Activated naive CD8-positive, alpha-beta T cell (primary cell): ENCODE measurements around the gene AMIGO2.
A peak's percentile ranks its signal among the peaks of the same experiment; 100 is the strongest.

ENCODE experiments used
- H3K27ac Mint-ChIP-seq: one replicate; pipeline ENCODE4 v1.8.0; 2021; ENCODE audit warnings: mixed read lengths
- H3K27me3 Mint-ChIP-seq: one replicate; pipeline ENCODE4 v1.8.0; 2021; ENCODE audit warnings: mixed read lengths
- H3K36me3 Mint-ChIP-seq: one replicate; pipeline ENCODE4 v1.8.0; 2021; ENCODE audit warnings: mixed read lengths
- H3K4me1 Mint-ChIP-seq: one replicate; pipeline ENCODE4 v1.8.0; 2021; ENCODE audit warnings: low read depth, mixed read lengths
- H3K4me3 Mint-ChIP-seq: one replicate; pipeline ENCODE4 v1.8.0; 2021; ENCODE audit warnings: mild to moderate bottlenecking, mixed read lengths
- H3K9me3 Mint-ChIP-seq: one replicate; pipeline ENCODE4 v1.8.0; 2021; ENCODE audit warnings: low read depth, mixed read lengths

Gene AMIGO2

DNA sequence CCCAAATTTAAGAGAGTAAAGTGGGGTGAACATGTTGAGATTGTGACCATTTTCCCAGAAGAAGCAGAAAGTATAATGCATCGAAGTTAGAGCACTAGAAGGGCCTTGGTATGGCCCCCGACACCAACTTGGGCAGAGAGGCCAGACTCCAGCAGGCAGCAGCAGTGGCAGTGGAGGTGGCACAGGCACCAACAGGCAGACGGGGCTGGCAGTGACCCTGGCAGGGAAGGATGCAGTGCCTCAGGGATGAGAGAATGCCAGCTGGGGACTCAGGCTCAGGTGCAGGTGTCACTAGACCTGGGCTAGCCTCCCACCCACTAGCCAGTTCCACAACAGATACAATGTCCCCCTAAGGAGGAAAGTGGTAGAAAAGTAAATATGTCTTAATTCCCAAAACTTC, 27.7 kb upstream of the AMIGO2 start:
- H3K36me3 Mint-ChIP-seq: peaks cover 31% of the 10 kb centered on the region
- no peaks in the 10 kb centered on the region for H3K27me3 Mint-ChIP-seq
- H3K9me3 Mint-ChIP-seq: no peaks in the 10 kb centered on the region
- H3K27ac Mint-ChIP-seq: no peak overlapping the region
- H3K4me3 Mint-ChIP-seq: no peak overlapping the region
- peaks cover 29% of the 10 kb centered on the region for H3K4me1 Mint-ChIP-seq

DNA sequence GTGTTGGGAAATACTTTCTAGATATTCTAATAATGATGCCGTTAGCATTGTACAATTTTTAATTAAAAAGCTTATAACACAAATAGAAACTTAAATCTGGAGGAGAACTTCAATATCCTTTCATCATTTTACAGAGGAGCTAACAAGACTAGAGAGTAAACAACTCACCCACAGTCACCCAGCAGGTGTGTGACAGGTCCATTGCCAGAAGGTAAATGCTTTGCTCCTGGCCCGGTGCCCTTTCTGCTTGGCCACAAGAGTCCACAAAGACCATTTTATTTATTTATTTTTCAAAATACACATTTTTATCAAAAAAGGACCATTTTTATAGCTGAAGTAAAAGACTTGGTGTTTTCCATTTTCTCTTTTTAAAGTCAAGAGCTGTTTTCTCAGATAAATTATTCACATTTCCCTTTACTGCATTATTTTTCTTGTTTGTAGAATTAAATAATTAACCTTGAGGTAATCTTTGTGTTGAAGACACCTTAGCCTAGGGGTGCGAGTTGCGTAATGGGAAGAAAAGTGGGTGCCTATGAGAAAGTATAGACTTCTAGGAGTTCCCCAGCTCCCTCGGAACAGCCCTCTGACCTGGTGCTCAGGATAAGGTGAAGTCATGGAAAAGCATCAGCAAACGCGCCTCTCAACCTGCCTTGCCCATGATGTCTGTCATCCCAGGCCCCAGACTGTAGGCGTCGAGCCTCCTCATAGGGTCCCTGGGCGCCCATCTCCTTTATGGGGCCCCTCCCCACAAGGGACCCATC, 26.3 kb upstream of the AMIGO2 start:
- Mint-ChIP-seq H3K4me1 (peaks cover 16% of the 10 kb centered on the region), H3K27me3 (no peaks in the 10 kb centered on the region), H3K4me3 (no peak overlapping the region), H3K9me3 (no peaks in the 10 kb centered on the region), H3K27ac (no peak overlapping the region), H3K36me3 (peaks cover 28% of the 10 kb centered on the region)

DNA sequence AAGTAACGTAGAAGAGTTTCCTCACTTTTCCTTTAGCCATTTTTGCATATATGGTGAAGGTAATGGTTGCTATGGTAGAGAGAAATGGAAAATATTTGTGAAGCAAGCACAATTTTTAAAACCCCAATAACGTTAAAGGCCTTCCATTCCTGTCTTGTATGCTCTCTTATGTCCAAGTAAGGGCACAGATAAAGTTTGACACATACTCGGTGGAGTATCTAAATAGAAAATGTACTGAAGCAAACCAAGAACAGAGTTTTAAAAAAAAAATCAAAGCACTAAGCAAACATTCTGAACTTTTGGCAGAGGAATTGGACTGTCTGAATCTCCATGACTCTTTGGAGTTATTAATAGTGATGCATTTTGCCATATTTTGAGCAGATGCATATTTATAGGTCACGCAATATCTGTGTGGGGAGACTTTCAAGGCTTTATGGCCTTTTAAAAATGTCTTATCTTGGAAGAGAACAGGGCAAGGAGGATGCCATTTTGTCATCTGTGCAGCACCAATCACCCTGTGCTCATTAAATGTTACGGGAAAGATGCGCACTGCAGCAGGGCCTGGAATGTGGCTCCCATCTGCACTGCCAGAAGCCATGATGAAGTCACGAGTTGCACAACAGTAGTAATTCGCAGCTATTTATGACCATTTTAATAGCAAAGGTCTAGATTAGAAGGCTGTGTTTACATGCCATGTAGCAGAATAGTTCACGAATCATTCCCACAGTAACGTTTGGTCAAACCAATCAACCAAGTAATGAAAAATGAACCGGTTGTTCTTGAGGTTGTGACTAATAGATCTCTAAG, 23.3 kb upstream of the AMIGO2 start:
- no peaks in the 10 kb centered on the region for H3K27me3 Mint-ChIP-seq
- H3K4me1 Mint-ChIP-seq: no peaks in the 10 kb centered on the region
- H3K27ac Mint-ChIP-seq: no peak overlapping the region
- no peaks in the 10 kb centered on the region for H3K9me3 Mint-ChIP-seq
- H3K36me3 Mint-ChIP-seq: peaks cover 21% of the 10 kb centered on the region
- no peak overlapping the region for H3K4me3 Mint-ChIP-seq

DNA sequence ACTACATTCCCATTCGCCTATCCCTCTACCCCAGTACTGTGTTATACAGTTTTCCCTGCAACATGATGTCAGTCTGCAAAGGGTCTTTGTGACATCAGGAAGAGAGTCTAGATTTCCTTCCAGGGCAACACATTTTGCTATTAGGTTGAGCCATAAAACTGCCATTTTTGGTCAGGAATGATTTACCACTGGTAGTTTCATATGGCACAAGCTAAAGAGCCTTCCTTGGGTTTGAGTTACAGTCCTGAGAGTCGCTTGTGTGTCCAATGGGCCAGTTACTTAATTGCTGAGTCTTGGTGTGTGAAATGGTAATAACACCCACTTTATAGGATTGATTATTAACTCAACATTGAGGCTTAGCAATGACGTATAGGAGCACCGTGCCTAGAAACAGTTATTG, 22.6 kb upstream of the AMIGO2 start:
- no peaks in the 10 kb centered on the region for H3K4me1 Mint-ChIP-seq
- no peak overlapping the region for H3K4me3 Mint-ChIP-seq
- peaks cover 20% of the 10 kb centered on the region for H3K36me3 Mint-ChIP-seq
- H3K27ac Mint-ChIP-seq: no peak overlapping the region
- no peaks in the 10 kb centered on the region for H3K27me3 Mint-ChIP-seq
- H3K9me3 Mint-ChIP-seq: no peaks in the 10 kb centered on the region

DNA sequence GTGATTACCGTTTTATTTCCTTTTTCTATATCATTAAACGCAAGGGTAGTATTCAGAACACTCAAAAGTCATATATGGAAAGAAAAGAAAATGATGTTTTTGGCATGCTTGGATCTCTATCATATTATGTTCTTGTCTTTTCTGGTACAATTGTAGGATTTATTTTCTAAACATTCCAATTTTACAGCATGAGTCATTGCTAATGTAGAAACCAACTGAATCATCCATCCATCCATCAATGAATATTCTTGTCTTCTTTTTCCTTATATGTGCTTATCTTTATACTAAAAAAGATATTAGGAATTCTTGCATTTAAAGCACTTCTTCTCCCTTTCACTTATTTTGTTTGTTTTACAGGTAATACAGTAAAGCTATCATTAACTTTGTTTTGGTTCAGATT, 20.4 kb upstream of the AMIGO2 start:
- Mint-ChIP-seq H3K4me3 (no peak overlapping the region), H3K9me3 (peaks cover 4% of the 10 kb centered on the region), H3K27ac (no peak overlapping the region), H3K4me1 (peaks cover 6% of the 10 kb centered on the region), H3K27me3 (no peaks in the 10 kb centered on the region), H3K36me3 (peaks cover 13% of the 10 kb centered on the region)

DNA sequence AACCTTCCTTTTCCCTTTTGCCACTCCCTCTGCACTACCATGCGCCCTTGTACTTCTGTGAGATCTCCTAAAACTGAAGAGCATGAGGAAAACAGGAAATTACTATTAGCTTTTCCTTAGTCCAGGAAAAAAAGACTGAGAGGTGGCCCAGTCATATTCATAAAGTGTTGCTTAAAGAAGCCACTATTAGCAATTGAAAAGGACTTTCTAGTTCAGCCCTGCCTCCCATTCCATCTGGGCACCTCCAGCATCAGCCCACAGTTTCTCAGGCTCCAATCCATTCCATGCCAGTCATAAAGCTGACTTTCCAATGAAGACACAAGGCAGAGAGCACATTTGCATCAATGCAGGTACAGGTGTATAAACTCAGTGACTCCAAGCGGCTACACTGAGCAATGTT, 19.9 kb upstream of the AMIGO2 start:
- Mint-ChIP-seq H3K9me3 (peaks cover 5% of the 10 kb centered on the region), H3K36me3 (peaks cover 10% of the 10 kb centered on the region)

DNA sequence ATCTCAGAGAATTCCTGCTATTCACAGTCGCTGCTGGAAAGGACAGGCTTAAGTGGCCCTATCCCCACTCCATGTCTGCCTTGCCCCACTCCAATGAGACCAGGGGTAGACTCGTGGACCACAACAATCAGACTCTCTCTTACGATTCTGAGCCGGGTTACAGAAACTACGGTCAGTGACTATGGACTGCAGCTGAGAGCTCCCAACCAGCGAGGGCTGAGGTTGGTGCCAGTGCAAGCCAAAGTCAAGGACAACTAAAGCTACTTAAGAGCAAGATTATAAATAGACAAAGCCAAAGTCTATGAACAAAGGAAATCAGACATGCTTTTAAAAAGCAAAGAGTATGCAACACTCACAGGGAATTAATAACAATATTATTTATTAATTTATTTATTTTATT, 18.3 kb upstream of the AMIGO2 start:
- Mint-ChIP-seq H3K36me3 (peaks cover 7% of the 10 kb centered on the region), H3K4me1 (peaks cover 27% of the 10 kb centered on the region), H3K27me3 (no peaks in the 10 kb centered on the region), H3K4me3 (no peak overlapping the region), H3K27ac (no peak overlapping the region), H3K9me3 (peaks cover 5% of the 10 kb centered on the region)

More for the DNA sequence above, 19.9 kb upstream of the AMIGO2 start:
- Mint-ChIP-seq H3K4me1 (peaks cover 12% of the 10 kb centered on the region), H3K27ac (no peak overlapping the region), H3K27me3 (no peaks in the 10 kb centered on the region), H3K4me3 (no peak overlapping the region)

DNA sequence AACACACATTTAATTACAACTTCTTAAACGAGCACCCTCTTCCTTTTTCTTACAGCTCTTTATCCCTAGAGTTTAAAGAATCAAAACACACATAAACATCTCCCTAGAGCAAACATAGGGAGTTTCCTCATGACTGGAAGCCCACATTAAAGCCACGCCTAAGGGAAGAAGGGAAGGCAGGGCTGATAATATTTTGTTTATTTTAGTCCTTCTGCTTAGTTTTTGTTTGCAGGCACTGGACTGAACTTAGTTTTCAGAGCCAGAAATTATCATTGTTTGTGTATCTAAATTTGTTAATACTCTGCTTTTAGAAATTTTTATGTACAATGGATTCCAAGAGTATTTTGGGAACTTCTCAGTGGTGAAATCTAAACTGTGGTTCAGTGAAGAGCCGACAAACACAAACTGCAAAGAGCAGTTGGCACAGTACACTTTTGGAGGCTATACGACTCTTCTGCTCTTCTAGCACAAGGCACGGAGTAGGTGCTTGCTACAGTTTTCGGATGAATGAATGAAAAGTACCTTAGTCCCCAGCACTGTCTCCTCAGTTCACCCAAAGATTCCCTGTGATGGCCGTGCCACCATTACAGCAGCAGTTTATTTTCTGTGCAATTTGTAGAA, 17.6 kb upstream of the AMIGO2 start:
- peaks cover 31% of the 10 kb centered on the region for H3K4me1 Mint-ChIP-seq
- H3K9me3 Mint-ChIP-seq: peaks cover 5% of the 10 kb centered on the region
- no peak overlapping the region for H3K4me3 Mint-ChIP-seq
- no peak overlapping the region for H3K27ac Mint-ChIP-seq
- H3K27me3 Mint-ChIP-seq: no peaks in the 10 kb centered on the region
- H3K36me3 Mint-ChIP-seq: peaks cover 8% of the 10 kb centered on the region

DNA sequence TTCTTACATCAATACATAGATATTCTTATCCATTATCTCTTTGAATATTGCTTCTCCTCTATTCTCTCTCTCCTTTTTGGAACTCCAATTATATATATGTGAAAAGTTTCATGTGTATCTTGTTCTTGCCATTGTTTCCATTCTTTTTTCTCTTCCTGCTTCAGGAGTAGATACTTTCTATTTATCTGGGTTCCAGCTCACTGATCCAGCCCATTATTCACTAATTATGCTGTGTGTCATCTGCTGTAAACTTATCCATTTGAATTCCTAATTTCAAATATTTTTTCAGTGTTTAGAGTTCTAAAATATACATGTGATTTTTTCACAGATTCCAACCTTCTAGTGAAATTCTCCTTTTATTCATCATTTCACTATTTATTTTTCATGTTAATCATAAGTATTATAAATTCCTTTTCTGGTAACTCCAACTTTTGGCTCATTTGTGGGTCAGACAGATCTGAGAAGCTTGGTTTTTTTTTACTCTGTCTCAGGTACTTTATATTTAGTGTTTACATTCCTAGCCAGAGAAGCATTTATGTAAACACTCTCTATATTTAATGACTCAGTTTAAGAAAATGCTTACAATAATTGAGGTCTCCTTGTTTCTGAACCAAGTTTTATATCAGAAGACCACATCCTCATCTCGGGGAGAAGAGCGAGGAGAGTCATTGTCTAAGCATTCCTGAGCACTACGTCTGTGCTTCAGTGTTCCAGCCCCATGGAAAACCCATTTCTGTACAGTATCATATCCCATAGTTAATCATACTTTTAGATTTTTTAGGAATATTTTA, 15.9 kb upstream of the AMIGO2 start:
- H3K27ac Mint-ChIP-seq: peak overlapping the region; percentile 68
- peak overlapping the region; percentile 2 for H3K4me3 Mint-ChIP-seq
- peaks cover 35% of the 10 kb centered on the region for H3K4me1 Mint-ChIP-seq
- peaks cover 10% of the 10 kb centered on the region for H3K36me3 Mint-ChIP-seq
- H3K9me3 Mint-ChIP-seq: peaks cover 11% of the 10 kb centered on the region
- H3K27me3 Mint-ChIP-seq: no peaks in the 10 kb centered on the region

DNA sequence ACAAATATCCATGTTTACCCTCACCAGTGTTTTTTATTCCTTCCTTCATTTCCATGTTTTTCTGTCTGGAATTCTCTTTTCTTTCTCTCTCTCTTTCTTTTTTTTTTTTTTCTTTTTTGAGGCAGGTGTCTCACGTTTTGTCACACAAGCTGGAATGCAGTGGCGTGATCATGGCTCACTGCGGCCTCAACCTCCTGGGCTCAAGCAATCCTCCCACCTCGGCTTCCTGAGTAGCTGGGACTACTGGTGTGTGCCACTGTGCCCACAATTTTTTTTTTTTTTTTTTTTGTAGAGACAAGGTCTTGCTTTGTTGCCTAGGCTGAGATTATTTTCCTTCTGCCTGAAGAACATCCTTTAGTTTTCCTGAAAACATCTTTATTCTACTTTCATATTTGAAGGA, 15.0 kb upstream of the AMIGO2 start:
- Mint-ChIP-seq H3K36me3 (peaks cover 17% of the 10 kb centered on the region), H3K27me3 (no peaks in the 10 kb centered on the region), H3K4me3 (peak overlapping the region; percentile 30), H3K27ac (peak overlapping the region; percentile 68), H3K9me3 (peaks cover 18% of the 10 kb centered on the region), H3K4me1 (peaks cover 35% of the 10 kb centered on the region)

DNA sequence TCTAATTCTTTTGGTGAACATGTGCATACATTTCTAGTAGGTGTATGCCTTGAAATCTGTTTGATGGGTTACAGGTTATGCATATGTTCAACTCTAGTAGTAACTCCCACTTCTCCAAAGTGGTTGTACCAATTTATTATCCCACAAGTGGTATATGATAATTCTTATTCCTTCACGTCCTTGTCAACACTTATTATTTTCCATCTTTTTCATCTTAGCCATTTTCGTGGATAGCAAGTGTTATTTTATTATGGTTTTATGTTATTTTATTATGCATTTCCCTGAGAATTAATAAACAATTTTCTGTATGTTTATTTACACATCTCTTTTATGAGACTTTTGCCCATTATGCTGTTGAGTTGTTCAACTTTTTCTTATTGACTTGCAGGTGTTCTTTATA, 11.2 kb upstream of the AMIGO2 start:
- peaks cover 53% of the 10 kb centered on the region for H3K4me1 Mint-ChIP-seq
- H3K4me3 Mint-ChIP-seq: no peak overlapping the region
- H3K27me3 Mint-ChIP-seq: no peaks in the 10 kb centered on the region
- H3K9me3 Mint-ChIP-seq: peaks cover 18% of the 10 kb centered on the region
- peaks cover 13% of the 10 kb centered on the region for H3K36me3 Mint-ChIP-seq
- H3K27ac Mint-ChIP-seq: no peak overlapping the region

DNA sequence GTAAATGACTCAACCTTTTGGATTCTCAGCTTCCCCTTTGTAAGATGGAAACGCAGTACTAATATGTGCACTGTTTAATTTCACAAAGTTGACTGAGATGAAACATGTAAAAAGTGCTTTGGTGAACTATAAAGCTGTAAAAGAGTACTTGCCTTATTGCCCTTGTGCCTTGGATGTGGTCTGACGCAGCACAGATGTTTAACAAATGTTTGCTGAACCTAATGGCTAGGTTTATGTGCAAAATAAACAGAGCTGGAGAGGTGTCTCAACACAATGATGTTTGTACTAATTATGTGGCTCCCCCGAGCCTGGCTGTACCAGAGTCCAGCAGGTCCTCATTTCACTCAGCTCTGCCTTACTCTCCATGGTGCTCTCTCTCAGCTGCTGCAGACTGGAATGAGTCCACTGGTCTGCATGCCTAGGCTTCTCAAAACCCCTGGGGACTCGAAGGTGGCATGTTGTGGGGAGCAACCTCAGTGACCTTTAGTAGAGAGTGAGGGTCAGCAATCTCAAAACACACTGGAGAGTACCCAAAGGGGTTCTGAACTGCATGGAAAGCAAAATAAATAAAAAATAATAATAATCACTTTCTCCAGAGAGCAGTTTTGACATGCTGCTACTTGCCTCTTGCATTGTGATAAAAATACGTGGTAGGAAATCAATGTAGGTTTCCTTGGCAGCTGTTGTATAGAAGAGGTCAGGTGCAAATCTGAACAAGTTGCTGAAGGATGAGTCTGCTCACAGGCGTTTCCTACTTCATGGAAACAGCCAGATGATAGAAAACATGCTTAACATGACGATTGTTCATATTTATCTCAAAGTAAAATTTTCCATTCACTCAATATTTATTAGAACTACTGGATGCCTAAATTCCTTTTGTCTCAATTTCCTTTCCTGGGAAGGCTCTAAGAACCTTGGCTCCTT, 8.5 kb upstream of the AMIGO2 start:
- Mint-ChIP-seq H3K36me3 (peaks cover 12% of the 10 kb centered on the region), H3K4me3 (no peak overlapping the region), H3K9me3 (peaks cover 13% of the 10 kb centered on the region), H3K27ac (peak overlapping the region; percentile 67), H3K4me1 (peaks cover 55% of the 10 kb centered on the region), H3K27me3 (no peaks in the 10 kb centered on the region)

DNA sequence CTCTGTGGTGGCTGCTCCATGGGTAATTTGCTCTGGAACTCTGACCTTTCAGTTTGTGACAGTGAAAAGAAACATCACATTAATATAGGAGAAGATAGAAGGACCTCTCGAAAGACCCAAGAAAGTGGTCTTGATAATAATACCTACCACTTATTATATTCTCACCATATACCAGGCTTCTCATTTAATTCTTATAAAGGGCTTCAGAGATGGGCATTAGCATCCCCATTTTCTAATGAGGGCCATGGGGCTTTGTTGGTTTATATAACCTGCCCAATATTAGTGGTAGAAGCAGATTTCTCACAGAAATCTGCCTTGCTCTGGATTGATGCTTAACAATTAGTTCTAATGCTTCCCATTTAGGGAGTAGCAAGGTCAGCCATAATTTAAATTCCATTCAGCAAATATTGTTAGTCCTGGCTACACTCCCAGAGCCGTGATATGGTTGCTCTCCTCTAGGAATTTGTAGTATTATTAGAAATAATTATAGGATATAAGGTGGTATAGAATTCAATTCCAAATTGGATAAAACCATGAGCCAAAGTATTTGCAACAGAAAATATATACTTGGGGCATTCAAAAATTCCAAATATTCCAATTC, 7.4 kb upstream of the AMIGO2 start:
- H3K4me3 Mint-ChIP-seq: no peak overlapping the region
- peaks cover 58% of the 10 kb centered on the region for H3K4me1 Mint-ChIP-seq
- H3K36me3 Mint-ChIP-seq: peaks cover 9% of the 10 kb centered on the region
- peak overlapping the region; percentile 99 for H3K27ac Mint-ChIP-seq
- H3K9me3 Mint-ChIP-seq: peaks cover 13% of the 10 kb centered on the region
- H3K27me3 Mint-ChIP-seq: no peaks in the 10 kb centered on the region
